Mucosa of rectum (tissue), 2 donors: Measurements from ENCODE around the gene DHRS7C.

ENCODE experiments used
- H3K27ac ChIP-seq, 2 donors: one replicate each; pipeline ENCODE4 v1.7.0; 2013; ENCODE audit warnings: inconsistent platforms in 2 of 2, low read depth in 2 of 2, low read length in 2 of 2
- H3K27me3 ChIP-seq, 2 donors: one replicate each; pipeline ENCODE4 v1.7.0; 2013; ENCODE audit warnings: low read length in 2 of 2; ENCODE audit not compliant: control insufficient read depth in 2 of 2, insufficient read depth in 2 of 2
- H3K36me3 ChIP-seq, 2 donors: one replicate each; pipeline ENCODE4 v1.7.0; 2013; ENCODE audit warnings: low read length in 2 of 2; ENCODE audit not compliant: control insufficient read depth in 2 of 2, insufficient read depth in 2 of 2
- H3K4me1 ChIP-seq, 2 donors: one replicate each; pipeline ENCODE4 v1.7.0; 2013; ENCODE audit warnings: low read length in 2 of 2, mild to moderate bottlenecking in 1 of 2; ENCODE audit not compliant: control insufficient read depth in 2 of 2, insufficient read depth in 2 of 2
- H3K4me3 ChIP-seq, 2 donors: one replicate each; pipeline ENCODE4 v1.7.0; 2013; ENCODE audit warnings: low read length in 2 of 2
- H3K9ac ChIP-seq, 2 donors: one replicate each; pipeline ENCODE4 v1.7.0; 2013; ENCODE audit warnings: low read length in 2 of 2, low read depth in 1 of 2, mild to moderate bottlenecking in 1 of 2
- H3K9me3 ChIP-seq, 2 donors: one replicate each; pipeline ENCODE4 v1.7.0; 2013; ENCODE audit warnings: low read length in 2 of 2; ENCODE audit not compliant: control insufficient read depth in 2 of 2
- donor health status: healthy.
- donor health status: Normal muscosa, but diverticular disease.

DHRS7C gene

DNA sequence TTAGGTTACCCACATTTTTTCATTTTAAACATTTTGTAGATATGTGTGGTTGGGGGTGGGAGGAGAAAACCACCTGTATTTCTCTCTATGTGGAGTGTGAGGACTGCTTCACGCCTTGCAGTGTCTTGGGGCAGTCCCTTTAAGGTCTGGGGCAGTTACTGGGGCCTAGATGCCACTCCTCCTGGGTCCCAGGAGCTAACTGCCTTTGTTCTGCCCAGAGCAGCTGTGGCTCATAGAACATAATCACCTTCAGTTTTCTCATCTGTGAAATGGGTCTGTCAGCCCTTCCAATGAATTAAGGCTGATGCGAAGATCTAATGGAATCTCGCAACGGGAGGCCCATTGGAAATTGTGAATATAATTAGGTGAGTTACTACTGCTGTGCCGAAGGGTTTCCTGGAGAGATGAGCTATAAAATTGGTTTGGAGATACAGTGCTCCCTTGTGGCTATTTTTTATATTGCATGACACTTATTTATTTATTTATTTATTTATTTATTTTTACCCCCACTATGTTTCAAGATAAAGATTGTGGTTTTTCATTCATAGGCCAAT is 22.9 kb downstream of the DHRS7C start:
- Histone ChIP-seq H3K9me3 (no peaks in the 10 kb centered on the region), H3K9ac (no peak overlapping the region), H3K27me3 (peaks cover 0 to 2% of the 10 kb centered on the region in 2 donors), H3K4me1 (no peaks in the 10 kb centered on the region), H3K27ac (no peak overlapping the region), H3K36me3 (no peaks in the 10 kb centered on the region), H3K4me3 (no peak overlapping the region)

DNA sequence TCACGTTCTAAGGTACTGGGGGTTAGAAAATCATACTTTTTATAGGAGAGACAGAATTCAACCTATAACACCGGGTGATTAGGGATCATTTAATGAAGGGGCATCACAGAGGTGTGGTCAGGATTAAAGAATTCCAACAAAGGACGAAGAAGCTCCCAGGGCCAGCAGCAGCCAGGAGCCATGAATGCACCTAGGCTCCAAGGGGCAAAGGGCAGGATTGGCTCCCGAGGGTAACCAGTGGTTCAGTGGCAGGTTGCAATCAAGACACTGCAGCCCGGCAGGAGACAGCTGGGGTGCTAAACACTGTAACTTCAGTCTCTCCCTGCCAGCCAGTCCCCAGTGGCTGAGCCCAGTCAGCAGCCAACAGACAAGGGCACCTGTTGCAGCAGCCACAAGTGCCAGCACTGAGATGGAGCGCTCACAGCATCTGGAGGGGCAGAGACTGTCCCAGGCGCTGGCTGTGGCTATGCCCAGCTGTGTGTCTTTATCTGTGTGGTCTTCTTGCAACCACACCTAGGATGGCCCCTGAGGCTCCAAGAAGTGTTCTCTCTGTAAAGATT is 23.9 kb downstream of the DHRS7C start:
- H3K9ac ChIP-seq, result no peak overlapping the region
- H3K9me3 ChIP-seq, result no peaks in the 10 kb centered on the region
- H3K27ac ChIP-seq, result no peak overlapping the region
- peaks cover 0 to 2% of the 10 kb centered on the region in 2 donors for H3K27me3 ChIP-seq
- H3K36me3 ChIP-seq, result no peaks in the 10 kb centered on the region
- H3K4me1 ChIP-seq, result no peaks in the 10 kb centered on the region
- no peak overlapping the region for H3K4me3 ChIP-seq

DNA sequence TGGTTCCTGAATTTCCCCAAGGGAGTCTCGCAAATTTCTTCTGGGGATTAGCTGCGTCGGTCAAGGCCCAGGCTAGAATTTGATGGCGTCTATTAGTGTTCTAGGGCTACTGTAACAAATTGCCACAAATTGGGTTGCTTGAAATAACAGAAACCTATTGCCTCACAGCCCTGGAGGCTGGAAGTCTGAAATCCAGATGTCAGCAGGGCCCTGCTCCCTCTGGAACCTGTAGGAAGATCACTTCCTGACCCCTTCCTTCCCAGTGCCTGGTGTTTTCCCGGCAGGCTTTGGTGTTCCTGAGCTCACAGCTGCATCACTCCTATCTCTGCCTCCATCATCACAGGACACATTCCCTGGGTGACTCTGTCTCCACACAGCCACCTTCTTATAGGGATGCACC is 24.4 kb downstream of the DHRS7C start:
- no peak overlapping the region for H3K9ac ChIP-seq
- H3K27me3 ChIP-seq, result peaks cover 0 to 2% of the 10 kb centered on the region in 2 donors
- no peak overlapping the region for H3K4me3 ChIP-seq

DNA sequence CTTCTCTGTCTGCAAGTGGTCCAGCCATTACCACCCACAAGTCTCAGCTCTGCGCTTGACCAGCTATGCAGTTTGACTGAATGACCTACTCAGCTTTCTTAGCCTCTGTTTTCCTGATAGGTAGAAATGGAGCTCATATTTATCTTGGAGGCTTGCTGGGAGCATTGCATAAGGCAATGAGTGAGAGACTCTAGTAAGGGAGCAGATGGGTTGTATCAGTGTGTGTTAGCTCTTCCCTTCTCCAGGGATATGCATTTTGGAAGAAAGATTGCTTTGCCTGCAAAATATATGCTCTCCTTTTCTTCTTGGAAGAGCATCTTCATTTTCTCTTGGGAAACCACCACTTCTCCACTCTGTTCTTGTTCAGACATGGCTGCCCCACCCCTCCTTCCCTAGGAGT is 26.1 kb downstream of the DHRS7C start:
- no peaks in the 10 kb centered on the region for H3K36me3 ChIP-seq
- H3K4me1 ChIP-seq, result no peaks in the 10 kb centered on the region
- no peak overlapping the region for H3K4me3 ChIP-seq
- no peak overlapping the region for H3K27ac ChIP-seq
- H3K9me3 ChIP-seq, result no peaks in the 10 kb centered on the region
- no peak overlapping the region for H3K9ac ChIP-seq
- no peaks in the 10 kb centered on the region for H3K27me3 ChIP-seq

More for the DNA sequence above, 24.4 kb downstream of the DHRS7C start:
- Histone ChIP-seq H3K27ac (no peak overlapping the region), H3K9me3 (no peaks in the 10 kb centered on the region), H3K36me3 (no peaks in the 10 kb centered on the region), H3K4me1 (no peaks in the 10 kb centered on the region)

DNA sequence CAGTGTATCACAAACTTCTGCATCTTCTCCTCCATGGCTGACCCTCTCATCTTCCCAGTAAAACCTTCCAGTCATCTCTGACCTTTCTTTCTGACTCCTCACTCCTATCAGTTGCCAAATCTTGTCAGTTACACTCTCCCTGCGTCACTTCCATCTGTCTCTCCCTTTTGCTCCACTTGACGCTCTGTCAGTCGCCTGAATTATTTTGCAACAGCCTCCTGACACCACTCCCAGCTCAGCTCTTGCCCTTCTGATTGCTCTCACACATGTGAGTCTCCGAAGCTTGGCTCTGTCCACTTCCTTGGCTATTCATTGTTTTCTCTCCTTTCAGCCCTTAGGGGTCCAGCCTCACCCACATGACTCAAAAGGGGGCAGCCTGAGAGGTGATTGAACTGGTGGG is 27.7 kb downstream of the DHRS7C start:
- Histone ChIP-seq H3K4me3 (no peak overlapping the region), H3K36me3 (no peaks in the 10 kb centered on the region), H3K4me1 (no peaks in the 10 kb centered on the region), H3K27ac (no peak overlapping the region), H3K27me3 (no peaks in the 10 kb centered on the region), H3K9ac (no peak overlapping the region), H3K9me3 (no peaks in the 10 kb centered on the region)

DNA sequence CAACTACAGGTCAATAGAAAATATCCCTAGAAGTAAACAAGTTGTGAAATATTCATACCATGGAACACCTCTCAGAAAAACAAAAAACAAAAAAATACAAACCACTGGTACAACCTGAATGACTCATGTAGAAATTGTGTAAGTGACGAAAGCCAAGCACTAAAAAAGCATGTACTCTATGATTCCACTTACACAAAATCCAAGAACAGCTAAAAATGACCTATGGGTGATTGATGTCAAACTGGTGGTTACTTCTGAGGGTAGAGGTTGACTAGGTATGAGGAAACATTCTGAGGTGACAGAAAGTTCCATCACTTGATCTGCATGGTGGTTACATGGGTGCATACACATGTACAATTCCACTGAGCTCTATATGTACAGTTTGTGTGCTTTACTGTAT is 31.1 kb downstream of the DHRS7C start:
- H3K27me3 ChIP-seq, result no peaks in the 10 kb centered on the region
- H3K27ac ChIP-seq, result no peak overlapping the region
- H3K36me3 ChIP-seq, result no peaks in the 10 kb centered on the region
- H3K4me1 ChIP-seq, result no peaks in the 10 kb centered on the region
- H3K9ac ChIP-seq, result no peak overlapping the region
- H3K4me3 ChIP-seq, result no peak overlapping the region
- H3K9me3 ChIP-seq, result no peaks in the 10 kb centered on the region

DNA sequence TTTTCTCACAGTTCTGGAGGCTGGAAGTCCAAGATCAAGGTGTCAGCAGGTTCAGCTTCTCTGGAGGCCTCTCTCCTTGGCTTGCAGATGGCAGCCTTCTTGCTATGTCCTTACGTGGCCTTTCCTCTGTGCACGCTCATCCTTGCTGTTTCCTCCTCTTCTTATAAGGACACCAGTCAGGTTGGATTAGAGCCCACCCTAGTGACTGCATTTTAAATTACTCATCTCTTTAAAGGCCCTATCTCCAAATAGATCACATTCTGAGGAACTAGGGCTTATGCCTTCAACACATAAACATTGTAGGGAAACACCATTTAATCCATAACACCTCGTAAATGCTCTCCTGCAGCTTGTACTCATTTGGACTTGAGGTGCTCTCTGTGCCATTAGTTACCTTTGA is 36.3 kb downstream of the DHRS7C start:
- Histone ChIP-seq H3K4me1 (no peaks in the 10 kb centered on the region), H3K9ac (no peak overlapping the region), H3K27me3 (no peaks in the 10 kb centered on the region), H3K36me3 (no peaks in the 10 kb centered on the region), H3K4me3 (no peak overlapping the region), H3K9me3 (no peaks in the 10 kb centered on the region), H3K27ac (no peak overlapping the region)

DNA sequence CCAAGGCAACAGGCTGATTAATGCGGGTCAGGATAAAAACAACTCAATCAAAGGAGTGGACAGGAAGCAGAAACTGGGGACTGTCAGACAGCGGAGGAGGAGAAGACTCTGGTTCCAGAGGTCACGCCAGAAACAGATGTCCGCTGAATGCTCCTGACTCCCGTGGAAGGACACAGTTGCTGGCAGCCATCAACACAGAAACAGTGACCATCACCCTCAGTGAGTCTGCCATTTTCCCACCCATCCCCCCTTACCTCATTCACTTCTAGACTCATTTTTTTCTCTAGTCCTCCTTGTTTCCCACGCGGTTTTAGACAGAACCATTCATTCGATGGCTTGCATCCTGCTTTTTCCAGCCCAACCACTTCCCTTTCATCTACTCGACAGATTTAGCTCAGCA is 40.9 kb downstream of the DHRS7C start:
- Histone ChIP-seq H3K27me3 (no peaks in the 10 kb centered on the region), H3K9me3 (no peaks in the 10 kb centered on the region), H3K9ac (no peak overlapping the region), H3K4me1 (no peaks in the 10 kb centered on the region), H3K4me3 (no peak overlapping the region), H3K27ac (no peak overlapping the region), H3K36me3 (no peaks in the 10 kb centered on the region)

DNA sequence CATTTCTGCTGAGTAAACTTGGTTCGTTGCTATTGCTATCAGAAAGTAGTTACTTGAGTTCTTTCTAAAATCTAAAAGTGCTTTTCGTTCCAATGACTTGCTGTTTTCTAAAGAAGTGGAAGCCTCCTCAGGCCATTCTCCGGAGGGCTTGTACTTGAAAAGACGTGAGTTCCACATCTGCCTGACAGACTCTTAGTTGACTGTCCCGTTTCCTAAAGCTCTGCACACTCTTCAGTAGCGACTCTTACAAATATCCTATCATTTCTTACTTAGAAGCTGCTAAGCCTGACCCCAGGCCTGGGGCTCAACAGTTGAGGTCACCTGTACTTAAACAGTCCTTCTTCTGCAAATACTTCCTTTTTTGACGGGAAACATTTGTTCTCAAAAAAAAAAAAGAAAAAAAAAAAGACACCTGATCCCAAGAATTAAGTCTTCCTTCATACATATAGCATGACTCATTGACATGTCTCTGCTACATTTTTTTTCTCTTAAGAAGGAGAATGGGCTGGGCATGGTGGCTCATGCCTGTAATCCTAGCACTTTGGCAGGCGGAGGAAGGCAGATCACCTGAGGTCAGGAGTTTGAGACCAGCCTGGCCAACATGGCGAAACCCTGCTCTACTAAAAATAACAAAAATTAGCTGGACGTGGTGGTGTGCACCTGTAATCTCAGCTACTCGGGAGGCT is 61.5 kb downstream of the DHRS7C start:
- no peaks in the 10 kb centered on the region for H3K27me3 ChIP-seq
- no peak overlapping the region for H3K27ac ChIP-seq
- H3K36me3 ChIP-seq, result no peaks in the 10 kb centered on the region
- no peak overlapping the region for H3K9ac ChIP-seq
- H3K4me3 ChIP-seq, result no peak overlapping the region
- no peaks in the 10 kb centered on the region for H3K4me1 ChIP-seq
- no peaks in the 10 kb centered on the region for H3K9me3 ChIP-seq

DNA sequence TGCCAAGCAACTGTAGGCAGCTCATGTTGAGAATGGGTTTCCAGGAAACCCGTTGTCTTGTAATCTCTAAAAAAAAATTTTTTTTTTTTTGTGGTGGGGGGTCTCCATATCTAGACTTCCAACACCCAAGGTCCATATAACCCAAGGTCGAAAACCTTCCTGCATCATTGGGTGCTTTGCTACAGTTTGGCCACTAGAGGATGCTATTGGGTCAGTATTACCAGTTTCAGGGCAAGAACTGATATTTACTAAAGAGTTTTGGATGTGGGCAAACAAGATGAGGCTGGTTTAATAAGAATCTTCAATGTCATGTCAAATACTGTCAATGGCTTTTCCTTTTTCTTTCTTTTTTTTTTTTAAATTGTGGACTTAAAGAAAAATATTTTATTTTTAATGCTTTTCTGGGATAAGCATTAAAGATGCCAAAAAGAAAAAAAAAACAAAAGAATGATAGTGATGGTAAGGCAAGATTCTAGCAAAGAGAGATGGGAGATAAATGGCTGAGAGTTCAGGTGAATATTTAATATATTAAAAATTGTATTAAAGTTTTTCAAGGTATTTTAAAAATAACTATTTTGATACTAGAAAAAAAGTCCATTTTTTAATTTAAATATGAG is 62.2 kb downstream of the DHRS7C start:
- peaks cover 0 to under 1% of the 10 kb centered on the region in 2 donors for H3K36me3 ChIP-seq
- no peak overlapping the region for H3K9ac ChIP-seq
- H3K4me1 ChIP-seq, result no peaks in the 10 kb centered on the region
- no peaks in the 10 kb centered on the region for H3K9me3 ChIP-seq
- H3K27me3 ChIP-seq, result no peaks in the 10 kb centered on the region
- no peak overlapping the region for H3K27ac ChIP-seq
- no peak overlapping the region for H3K4me3 ChIP-seq
